Measurements from ENCODE around the gene GPANK1.
"Not testable (repeated sequence)": the region's sequence is repeated elsewhere in the genome, so short reads cannot be mapped to it uniquely, and the experiment has no call there.

GPANK1 gene

GRCh38 chr6:31664790-31665500, at the start of gene GPANK1:
Gene GPANK1, minus strand, starts transcription at chr6:31664997. Its CDS starts 519 bp downstream, at chr6:31664478.
- peak; percentile 90 for DNase-seq

GRCh38 chr6:31713991-31714684, 49.3 kb upstream of the GPANK1 start:
- no peak for DNase-seq

GRCh38 chr6:31713465-31713864, 48.7 kb upstream of the GPANK1 start:
- DNase-seq: no peak

- DNase-seq: no peak
Measured at GRCh38 chr6:31712296-31712695, 47.5 kb upstream of the GPANK1 start.

- no peak for DNase-seq
Measured at GRCh38 chr6:31711233-31711632, 46.4 kb upstream of the GPANK1 start.

- DNase-seq: no peak
Measured at GRCh38 chr6:31710523-31711219, 45.9 kb upstream of the GPANK1 start.

- not testable (repeated sequence) for DNase-seq
Measured at GRCh38 chr6:31709157-31709556, 44.4 kb upstream of the GPANK1 start.

GRCh38 chr6:31708224-31708623, 43.4 kb upstream of the GPANK1 start:
- DNase-seq: no peak

GRCh38 chr6:31707701-31708100, 42.9 kb upstream of the GPANK1 start:
- no peak for DNase-seq

GRCh38 chr6:31706599-31706998, 41.8 kb upstream of the GPANK1 start, which contains the start of gene LY6G6F:
Gene LY6G6F, plus strand, starts transcription at chr6:31706866. Its CDS starts 41 bp downstream, at chr6:31706907.
- DNase-seq: no peak

GRCh38 chr6:31705931-31706330, 41.1 kb upstream of the GPANK1 start:
- no peak for DNase-seq

GRCh38 chr6:31702819-31703716, 38.3 kb upstream of the GPANK1 start, which contains the start of gene ABHD16A:
Gene ABHD16A, minus strand, starts transcription at chr6:31703324. Its CDS starts 43 bp downstream, at chr6:31703281.
- peak; percentile 97 for DNase-seq

GRCh38 chr6:31702405-31702818, 37.6 kb upstream of the GPANK1 start:
- DNase-seq: no peak

- no peak for DNase-seq
Measured at GRCh38 chr6:31701666-31702404, 37.0 kb upstream of the GPANK1 start.

GRCh38 chr6:31700740-31701401, 36.1 kb upstream of the GPANK1 start:
- DNase-seq: no peak

GRCh38 chr6:31697555-31697954, 32.8 kb upstream of the GPANK1 start:
- no peak for DNase-seq

- no peak for DNase-seq
Measured at GRCh38 chr6:31693535-31693934, 28.7 kb upstream of the GPANK1 start.

GRCh38 chr6:31692886-31693285, 28.1 kb upstream of the GPANK1 start:
- DNase-seq: no peak

GRCh38 chr6:31692353-31692752, 27.6 kb upstream of the GPANK1 start:
- DNase-seq: no peak

- no peak for DNase-seq
Measured at GRCh38 chr6:31691564-31692108, 26.8 kb upstream of the GPANK1 start.

- DNase-seq: no peak
Measured at GRCh38 chr6:31691078-31691463, 26.3 kb upstream of the GPANK1 start.
